HG03558 (cell line): ENCODE results near the gene SPATA4.
"Not testable (repeated sequence)": the region's sequence is repeated elsewhere in the genome, so short reads cannot be mapped to it uniquely, and the experiment has no call there.

Experiments used
- ATAC-seq: cut with Tn5 transposase; IDR thresholded peaks from one replicate; pipeline ENCODE4 v1.9.1; 2021; ENCODE audit warnings: moderate number of reproducible peaks; ENCODE audit not compliant: unreplicated experiment; ENCODE audit errors: extremely low read depth

Gene SPATA4

GRCh38 chr4:176195184-176195978 is at the start of gene SPATA4:
Gene SPATA4, minus strand, starts transcription at chr4:176195585. Its CDS starts 23 bp downstream, at chr4:176195562.
- ATAC-seq = peak; percentile 93

GRCh38 chr4:176242764-176243347 is 47.5 kb upstream of the SPATA4 start:
- ATAC-seq = no peak

- no peak for ATAC-seq
Observed at GRCh38 chr4:176241703-176242102, 46.3 kb upstream of the SPATA4 start.

GRCh38 chr4:176238826-176239225 is 43.4 kb upstream of the SPATA4 start:
- no peak for ATAC-seq

- no peak for ATAC-seq
Observed at GRCh38 chr4:176238157-176238610, 42.8 kb upstream of the SPATA4 start.

GRCh38 chr4:176236946-176237345 is 41.6 kb upstream of the SPATA4 start:
- ATAC-seq = no peak

GRCh38 chr4:176230836-176231235 is 35.5 kb upstream of the SPATA4 start:
- no peak for ATAC-seq

GRCh38 chr4:176229645-176230044 is 34.3 kb upstream of the SPATA4 start:
- ATAC-seq = no peak

- no peak for ATAC-seq
Observed at GRCh38 chr4:176226736-176227135, 31.4 kb upstream of the SPATA4 start.

GRCh38 chr4:176223561-176223960 is 28.2 kb upstream of the SPATA4 start:
- no peak for ATAC-seq

- no peak for ATAC-seq
Observed at GRCh38 chr4:176222149-176222548, 26.8 kb upstream of the SPATA4 start.

- no peak for ATAC-seq
Observed at GRCh38 chr4:176217510-176217909, 22.1 kb upstream of the SPATA4 start.

GRCh38 chr4:176212351-176212750 is 17.0 kb upstream of the SPATA4 start:
- ATAC-seq = not testable (repeated sequence)

GRCh38 chr4:176210579-176211296 is 15.4 kb upstream of the SPATA4 start:
- no peak for ATAC-seq

GRCh38 chr4:176210101-176210500 is 14.7 kb upstream of the SPATA4 start:
- ATAC-seq = no peak

GRCh38 chr4:176209535-176209934 is 14.2 kb upstream of the SPATA4 start:
- no peak for ATAC-seq

- no peak for ATAC-seq
Observed at GRCh38 chr4:176207839-176208238, 12.5 kb upstream of the SPATA4 start.

GRCh38 chr4:176205299-176205698 is 9.9 kb upstream of the SPATA4 start:
- ATAC-seq = no peak

GRCh38 chr4:176198316-176198903 is 3.0 kb upstream of the SPATA4 start:
- no peak for ATAC-seq

GRCh38 chr4:176193938-176194337 is 1.4 kb downstream of the SPATA4 start:
- ATAC-seq = no peak

GRCh38 chr4:176193126-176193525 is 2.3 kb downstream of the SPATA4 start:
- no peak for ATAC-seq
